ENCODE data around the gene DTNB. TPM values are rescaled to one million over a fixed set of nuclear protein-coding genes. Genes with fewer than 3 reads are reported as not detected.
"Not testable (repeated sequence)": the region's sequence is repeated elsewhere in the genome, so short reads cannot be mapped to it uniquely, and the experiment has no call there.

DTNB gene
- total RNA-seq, 1 donor, result 18.3 TPM

DNA sequence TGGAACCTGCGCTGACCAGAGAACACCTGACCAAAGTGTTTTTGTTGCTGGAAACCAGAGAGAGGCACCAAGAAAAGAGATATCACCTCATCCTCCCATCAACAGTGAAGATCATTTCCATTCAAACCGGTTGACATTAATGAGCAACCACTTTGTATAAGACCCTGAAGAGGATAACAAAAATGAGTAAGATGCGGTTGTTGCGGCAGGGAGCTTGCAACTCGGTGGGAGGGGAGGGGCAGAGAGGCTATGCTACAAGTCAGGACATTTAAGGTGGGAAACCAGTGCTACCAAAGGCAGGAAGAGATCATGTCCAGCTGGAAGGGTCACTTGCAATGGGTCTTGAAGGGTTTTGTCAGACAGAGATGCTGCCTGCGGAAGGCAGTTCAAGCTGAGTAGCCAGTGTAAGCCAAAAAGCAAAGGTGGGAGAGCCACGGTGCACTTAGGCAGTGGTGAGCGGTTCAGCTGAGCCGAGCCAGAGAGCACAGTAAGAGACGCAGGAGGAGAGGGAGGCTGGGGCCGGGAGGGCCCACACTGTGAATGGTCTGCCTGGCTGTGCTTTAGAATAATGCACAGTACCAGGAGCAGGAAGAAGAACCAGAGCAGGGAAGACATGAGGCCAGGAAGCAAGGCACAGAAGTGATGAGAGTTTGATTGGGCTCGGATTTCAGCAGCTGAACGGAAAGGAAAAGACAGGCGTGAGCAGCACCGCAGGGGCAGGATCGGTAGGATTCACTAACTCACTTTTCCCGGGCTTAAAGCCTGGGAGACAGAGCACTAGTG is 24.4 kb upstream of the DTNB start:
- Histone ChIP-seq H3K27me3 (ENCODE audit: insufficient read depth, low read length) (no peaks in the 10 kb centered on the region), H3K4me3 (ENCODE audit: low read length) (no peak overlapping the region), H3K9me3 (ENCODE audit: low read depth, low read length) (no peaks in the 10 kb centered on the region), H3K4me1 (ENCODE audit: insufficient read depth, low read length) (no peaks in the 10 kb centered on the region)

DNA sequence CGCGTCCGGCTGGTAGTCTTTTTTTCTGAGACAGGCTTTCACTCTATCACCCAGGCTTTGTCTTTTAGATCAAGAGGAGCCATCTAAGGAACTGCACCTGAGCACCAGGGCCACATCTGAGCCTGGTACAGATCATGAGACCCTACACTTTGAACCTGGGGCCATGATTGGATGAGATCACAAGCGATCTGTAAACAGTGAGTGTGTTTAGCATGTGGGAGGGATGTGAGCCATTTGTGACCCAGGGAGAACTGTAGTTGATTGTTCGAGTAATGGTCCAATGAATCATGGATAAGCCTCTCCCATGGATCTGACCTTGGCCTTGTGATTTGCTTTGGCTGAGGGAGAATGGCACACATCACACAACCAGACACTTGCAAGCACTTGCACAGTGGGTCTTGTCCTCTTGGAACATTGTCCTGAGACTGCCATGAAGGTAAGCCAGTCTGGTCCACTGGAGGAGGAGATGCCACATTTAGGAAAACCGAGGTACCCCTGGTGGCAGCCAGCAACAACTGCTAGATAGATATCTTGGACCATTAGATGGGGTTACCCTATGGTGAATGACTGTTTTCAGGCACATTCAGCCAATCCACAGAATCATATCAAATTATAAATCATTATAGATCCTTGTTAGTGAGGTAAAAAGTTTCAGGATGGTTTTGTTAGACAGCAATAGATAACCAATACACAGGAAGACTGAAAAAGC is 19.5 kb upstream of the DTNB start:
- no peaks in the 10 kb centered on the region for H3K4me1 ChIP-seq (ENCODE audit: insufficient read depth, low read length)
- H3K27me3 ChIP-seq (ENCODE audit: insufficient read depth, low read length), result no peaks in the 10 kb centered on the region
- H3K4me3 ChIP-seq (ENCODE audit: low read length), result no peak overlapping the region
- H3K9me3 ChIP-seq (ENCODE audit: low read depth, low read length), result no peaks in the 10 kb centered on the region

DNA sequence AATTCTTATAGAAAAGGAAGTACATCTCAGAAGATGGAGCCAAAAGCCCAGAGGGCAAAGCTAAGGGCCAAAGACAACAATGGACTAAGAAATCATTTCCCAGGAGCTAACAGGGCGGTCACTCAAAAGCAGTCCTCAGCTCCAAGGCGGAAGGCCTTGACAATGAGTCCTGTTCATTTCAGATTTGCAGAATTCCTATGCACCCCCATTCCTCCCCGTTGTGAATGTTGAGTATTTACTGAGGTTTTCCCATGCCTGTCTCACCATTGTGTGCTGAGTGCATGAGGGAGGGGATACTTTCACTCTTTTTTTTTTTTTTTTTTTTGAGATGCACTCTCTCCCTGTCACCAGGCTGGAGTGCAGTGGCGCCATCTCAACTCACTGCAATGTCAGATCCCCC is 18.8 kb upstream of the DTNB start:
- Histone ChIP-seq H3K4me3 (ENCODE audit: low read length) (no peak overlapping the region), H3K27me3 (ENCODE audit: insufficient read depth, low read length) (no peaks in the 10 kb centered on the region), H3K4me1 (ENCODE audit: insufficient read depth, low read length) (no peaks in the 10 kb centered on the region), H3K9me3 (ENCODE audit: low read depth, low read length) (no peaks in the 10 kb centered on the region)

DNA sequence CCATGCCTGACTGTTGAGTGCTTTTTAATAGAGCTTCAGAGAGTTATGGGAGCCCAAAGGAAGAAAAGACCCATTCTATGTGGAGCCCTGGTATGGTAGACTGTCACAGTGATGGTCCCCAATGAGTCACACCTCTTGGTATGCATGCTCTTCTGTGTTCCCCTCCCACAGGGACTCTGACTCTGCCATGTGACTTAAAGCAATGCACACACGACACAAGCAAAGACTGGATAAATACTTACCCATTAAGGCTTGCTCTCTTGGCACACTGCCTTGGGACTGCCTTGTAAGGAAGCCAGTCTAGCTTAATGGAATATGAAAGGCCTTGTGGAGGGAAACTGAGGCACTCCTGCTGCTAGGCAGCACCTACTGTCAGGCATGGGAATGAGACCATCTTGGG is 16.7 kb upstream of the DTNB start:
- H3K27me3 ChIP-seq (ENCODE audit: insufficient read depth, low read length), result no peaks in the 10 kb centered on the region
- no peak overlapping the region for H3K4me3 ChIP-seq (ENCODE audit: low read length)

DNA sequence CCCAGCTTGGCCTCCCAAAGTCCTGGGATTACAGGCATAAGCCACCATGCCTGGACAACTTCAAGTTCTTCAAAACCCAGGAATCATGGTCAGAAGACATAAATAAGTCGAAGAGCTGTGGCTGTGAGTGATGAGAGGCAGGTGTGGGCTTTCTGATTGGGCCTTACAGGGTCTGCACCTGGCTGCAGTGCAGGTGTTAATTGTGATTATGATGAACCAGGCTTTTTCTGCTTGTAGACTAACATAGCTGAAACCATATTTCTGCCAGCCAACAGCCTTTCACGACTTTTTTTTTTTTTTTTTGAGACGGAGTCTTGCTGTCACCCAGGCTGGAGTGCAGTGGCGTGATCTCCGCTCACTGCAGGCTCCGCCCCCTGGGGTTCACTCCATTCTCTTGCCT is 14.9 kb upstream of the DTNB start:
- no peaks in the 10 kb centered on the region for H3K27me3 ChIP-seq (ENCODE audit: insufficient read depth, low read length)

More for the DNA sequence above, 16.7 kb upstream of the DTNB start:
- no peaks in the 10 kb centered on the region for H3K9me3 ChIP-seq (ENCODE audit: low read depth, low read length)
- H3K4me1 ChIP-seq (ENCODE audit: insufficient read depth, low read length), result no peaks in the 10 kb centered on the region

DNA sequence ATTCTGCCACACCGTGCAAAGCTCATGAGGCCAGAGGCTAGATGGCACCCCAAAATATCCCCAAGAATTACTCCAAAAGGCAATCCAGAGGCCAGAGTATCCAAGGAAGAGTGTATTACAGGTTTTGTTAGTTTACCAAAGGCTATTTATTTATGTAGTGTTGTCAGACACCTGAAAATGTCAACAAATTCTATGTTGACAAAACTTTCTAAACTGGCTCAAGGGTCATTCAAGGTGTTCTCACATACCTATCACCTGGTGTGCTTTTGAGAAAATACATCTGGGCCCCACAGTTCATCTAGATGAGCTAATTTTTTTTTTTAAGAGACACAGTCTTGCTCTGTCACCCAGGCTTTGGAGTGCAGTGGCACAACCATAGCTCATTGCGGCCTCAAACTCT is 12.4 kb upstream of the DTNB start:
- Histone ChIP-seq H3K27me3 (ENCODE audit: insufficient read depth, low read length) (no peaks in the 10 kb centered on the region), H3K9me3 (ENCODE audit: low read depth, low read length) (no peaks in the 10 kb centered on the region), H3K4me1 (ENCODE audit: insufficient read depth, low read length) (no peaks in the 10 kb centered on the region), H3K4me3 (ENCODE audit: low read length) (no peak overlapping the region)

More for the DNA sequence above, 14.9 kb upstream of the DTNB start:
- H3K4me1 ChIP-seq (ENCODE audit: insufficient read depth, low read length), result no peaks in the 10 kb centered on the region
- no peak overlapping the region for H3K4me3 ChIP-seq (ENCODE audit: low read length)
- no peaks in the 10 kb centered on the region for H3K9me3 ChIP-seq (ENCODE audit: low read depth, low read length)

DNA sequence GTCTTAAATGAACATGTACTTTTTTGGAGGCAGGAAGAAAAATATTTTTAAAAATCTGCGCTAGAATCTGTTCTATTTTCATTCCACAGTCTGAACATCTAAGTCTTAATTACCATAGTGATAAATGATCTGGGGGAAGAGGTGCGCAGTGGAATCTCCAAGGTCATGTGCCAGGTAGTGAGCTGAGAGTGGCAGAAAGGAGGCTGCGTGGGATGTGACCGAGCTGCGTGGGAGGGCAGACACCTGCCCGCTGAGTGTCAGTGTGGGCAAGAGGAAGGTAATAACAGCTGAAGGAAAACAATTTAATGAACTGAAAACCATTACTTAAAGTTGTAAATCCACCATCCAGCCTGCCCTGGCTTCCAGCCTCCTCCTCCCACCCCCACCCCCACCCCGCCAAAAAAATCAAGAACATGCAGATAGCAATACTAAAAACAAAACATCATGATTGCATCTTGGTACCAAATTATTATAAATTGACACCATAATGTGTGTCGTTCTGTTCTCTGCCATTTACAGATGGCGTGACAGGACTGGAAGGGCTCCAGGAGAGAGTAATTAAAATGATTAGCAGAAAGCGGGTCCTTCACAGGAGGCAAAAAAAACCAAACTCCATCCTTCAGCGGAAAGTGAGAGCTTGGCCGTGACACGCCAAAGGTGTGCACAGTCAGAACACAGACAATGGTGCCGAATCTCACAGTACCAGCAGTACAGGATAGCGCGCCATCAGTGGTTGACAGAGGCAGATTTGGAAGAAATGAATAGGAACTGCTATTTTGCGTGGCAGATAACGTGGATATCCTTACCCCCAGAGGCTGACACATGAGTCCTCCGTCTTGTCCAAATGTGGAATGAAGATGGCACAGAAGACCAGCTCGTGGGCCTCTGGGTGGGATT is 11.4 kb upstream of the DTNB start:
- Histone ChIP-seq H3K27me3 (ENCODE audit: insufficient read depth, low read length) (no peaks in the 10 kb centered on the region), H3K4me1 (ENCODE audit: insufficient read depth, low read length) (no peaks in the 10 kb centered on the region), H3K9me3 (ENCODE audit: low read depth, low read length) (no peaks in the 10 kb centered on the region), H3K4me3 (ENCODE audit: low read length) (no peak overlapping the region)

DNA sequence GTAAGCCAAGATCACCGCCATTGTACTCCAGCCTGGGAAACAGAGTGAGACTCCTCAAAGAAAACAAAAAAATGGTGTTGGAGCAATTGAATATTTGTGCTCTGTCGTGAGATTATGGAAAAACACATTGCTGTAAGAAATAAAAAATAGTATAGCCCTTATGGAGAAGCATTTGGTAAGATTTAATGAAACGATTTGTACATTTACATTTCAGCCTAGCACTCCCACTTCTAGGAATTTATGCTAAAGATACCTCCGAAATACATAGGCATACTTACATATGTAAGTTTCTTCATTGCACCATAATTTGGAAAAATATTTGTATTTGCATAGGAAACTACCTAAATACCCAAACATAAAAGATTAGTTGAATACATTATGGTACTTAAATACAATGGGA is 8.7 kb upstream of the DTNB start:
- H3K4me1 ChIP-seq (ENCODE audit: insufficient read depth, low read length), result no peaks in the 10 kb centered on the region
- H3K27me3 ChIP-seq (ENCODE audit: insufficient read depth, low read length), result no peaks in the 10 kb centered on the region
- H3K9me3 ChIP-seq (ENCODE audit: low read depth, low read length), result no peaks in the 10 kb centered on the region
- no peak overlapping the region for H3K4me3 ChIP-seq (ENCODE audit: low read length)

DNA sequence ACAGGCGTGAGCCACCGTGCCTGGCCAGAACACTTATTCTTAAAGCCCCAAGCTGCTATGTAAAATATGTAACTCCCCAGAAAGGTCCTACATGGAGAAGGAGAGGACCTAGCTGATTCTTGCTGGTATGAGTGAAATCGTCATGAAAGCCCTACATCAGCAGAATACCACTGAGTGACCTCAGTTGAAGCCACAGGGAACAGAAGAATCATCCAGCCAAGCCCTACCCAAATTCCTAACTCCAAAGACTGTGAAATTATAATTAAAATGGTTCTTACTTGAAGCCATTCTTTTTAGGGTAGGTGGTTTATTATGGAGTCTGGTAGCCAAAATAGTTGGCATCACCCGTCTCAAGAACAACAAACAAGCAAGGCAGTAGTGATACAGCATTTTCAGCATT is 4.5 kb upstream of the DTNB start:
- Histone ChIP-seq H3K4me1 (ENCODE audit: insufficient read depth, low read length) (peaks cover 8% of the 10 kb centered on the region), H3K9me3 (ENCODE audit: low read depth, low read length) (no peaks in the 10 kb centered on the region), H3K4me3 (ENCODE audit: low read length) (no peak overlapping the region), H3K27me3 (ENCODE audit: insufficient read depth, low read length) (no peaks in the 10 kb centered on the region)

DNA sequence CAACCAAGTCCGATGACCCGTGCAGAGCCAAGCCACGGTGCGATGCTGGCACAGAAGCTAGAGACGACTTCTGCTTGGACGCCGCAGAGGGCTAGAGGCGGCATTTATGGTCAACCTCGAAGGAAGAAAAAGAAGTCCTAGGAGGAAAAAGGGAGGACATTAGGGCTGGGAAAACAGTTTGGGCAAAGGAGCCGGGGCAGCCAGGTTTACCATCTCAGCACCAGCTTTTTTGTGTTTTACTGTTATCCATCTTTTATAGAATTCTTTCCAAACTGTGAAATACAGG is 643 bp upstream of the DTNB start:
- Histone ChIP-seq H3K9me3 (ENCODE audit: low read depth, low read length) (no peaks in the 10 kb centered on the region), H3K4me3 (ENCODE audit: low read length) (peak overlapping the region; percentile 58)

DNA sequence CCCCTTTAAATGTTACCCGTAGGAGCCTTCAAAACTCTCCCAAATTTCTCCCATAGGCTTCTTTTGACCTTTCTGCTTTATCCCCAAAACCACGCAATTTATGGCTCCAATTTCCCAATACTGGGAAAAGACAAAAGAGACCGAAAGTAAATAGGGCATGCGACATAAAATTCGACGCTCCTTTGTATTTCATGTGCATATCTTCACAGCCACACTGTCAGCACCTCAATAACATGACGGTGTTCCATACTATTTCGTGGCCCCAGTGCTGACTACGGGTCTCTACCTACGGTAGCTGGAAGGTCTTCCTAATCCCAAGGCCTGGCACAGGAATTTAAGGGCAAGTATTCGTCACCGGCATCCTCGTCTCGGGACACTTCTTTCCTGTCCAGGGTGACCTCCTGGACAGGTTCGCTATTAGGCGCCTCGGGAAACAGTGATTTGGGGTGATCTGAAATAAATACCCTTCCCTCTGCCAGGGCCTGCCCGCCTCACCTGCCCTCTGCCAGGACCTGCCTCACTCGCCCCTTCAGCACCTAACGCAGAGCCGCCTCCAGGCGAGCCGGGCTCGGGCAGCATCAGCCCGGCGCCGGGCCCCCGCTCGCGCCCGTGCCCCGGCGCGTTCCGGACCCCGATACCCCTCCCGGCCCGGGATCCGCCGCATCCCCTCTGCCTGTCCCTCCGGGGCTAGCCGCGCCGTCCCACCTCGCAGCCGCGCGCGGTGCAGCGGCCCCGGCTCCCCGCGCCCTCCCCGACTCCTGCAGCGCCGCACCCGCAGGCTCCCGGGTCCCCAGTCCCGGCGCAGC is 680 bp downstream of the DTNB start:
- peaks cover 22% of the 10 kb centered on the region for H3K4me1 ChIP-seq (ENCODE audit: insufficient read depth, low read length)
- H3K4me3 ChIP-seq (ENCODE audit: low read length), result peak overlapping the region; percentile 82
- no peaks in the 10 kb centered on the region for H3K27me3 ChIP-seq (ENCODE audit: insufficient read depth, low read length)
- H3K9me3 ChIP-seq (ENCODE audit: low read depth, low read length), result no peaks in the 10 kb centered on the region

More for the DNA sequence above, 643 bp upstream of the DTNB start:
- peaks cover 22% of the 10 kb centered on the region for H3K4me1 ChIP-seq (ENCODE audit: insufficient read depth, low read length)
- H3K27me3 ChIP-seq (ENCODE audit: insufficient read depth, low read length), result no peaks in the 10 kb centered on the region

DNA sequence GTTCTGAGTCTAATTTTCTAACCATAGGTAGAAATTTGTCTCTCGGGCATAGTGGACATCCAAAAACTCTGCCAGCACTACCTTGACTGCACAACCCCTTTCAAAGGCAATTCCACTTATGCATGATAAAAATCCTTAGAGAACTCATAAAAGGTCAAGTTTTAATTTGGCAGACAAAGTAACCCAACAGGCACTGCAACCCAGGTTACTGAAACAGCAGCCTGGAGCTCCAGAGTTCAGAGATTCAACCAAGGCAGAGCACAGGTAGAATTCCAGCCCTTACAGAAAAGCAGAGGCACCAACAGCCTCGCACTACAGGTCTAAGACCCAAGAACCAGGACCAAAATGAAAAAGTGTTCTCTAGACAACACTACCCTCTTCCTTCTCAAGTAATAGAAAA is 1.8 kb downstream of the DTNB start:
- Histone ChIP-seq H3K9me3 (ENCODE audit: low read depth, low read length) (no peaks in the 10 kb centered on the region), H3K4me3 (ENCODE audit: low read length) (no peak overlapping the region), H3K27me3 (ENCODE audit: insufficient read depth, low read length) (no peaks in the 10 kb centered on the region), H3K4me1 (ENCODE audit: insufficient read depth, low read length) (peaks cover 22% of the 10 kb centered on the region)

DNA sequence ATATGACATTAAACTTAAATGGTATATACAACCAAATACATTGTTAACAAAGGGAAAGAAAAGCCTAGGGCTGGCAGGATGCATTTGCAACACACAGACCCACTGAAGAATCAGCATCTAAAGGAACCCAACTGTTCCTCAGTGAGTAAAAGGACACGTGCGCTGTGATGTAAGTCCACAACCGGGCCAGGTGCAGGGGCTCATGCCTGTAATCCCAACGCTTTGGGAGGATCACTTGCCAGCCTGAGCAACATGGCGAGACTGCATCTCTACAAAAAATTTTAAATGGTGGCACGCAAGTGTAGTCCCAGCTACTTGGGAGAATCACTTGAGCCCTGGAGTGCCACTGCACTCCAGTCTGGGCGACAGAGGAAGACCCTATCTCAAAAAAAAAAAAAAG is 3.9 kb downstream of the DTNB start:
- Histone ChIP-seq H3K27me3 (ENCODE audit: insufficient read depth, low read length) (no peaks in the 10 kb centered on the region), H3K4me3 (ENCODE audit: low read length) (no peak overlapping the region), H3K9me3 (ENCODE audit: low read depth, low read length) (no peaks in the 10 kb centered on the region), H3K4me1 (ENCODE audit: insufficient read depth, low read length) (peaks cover 25% of the 10 kb centered on the region)

DNA sequence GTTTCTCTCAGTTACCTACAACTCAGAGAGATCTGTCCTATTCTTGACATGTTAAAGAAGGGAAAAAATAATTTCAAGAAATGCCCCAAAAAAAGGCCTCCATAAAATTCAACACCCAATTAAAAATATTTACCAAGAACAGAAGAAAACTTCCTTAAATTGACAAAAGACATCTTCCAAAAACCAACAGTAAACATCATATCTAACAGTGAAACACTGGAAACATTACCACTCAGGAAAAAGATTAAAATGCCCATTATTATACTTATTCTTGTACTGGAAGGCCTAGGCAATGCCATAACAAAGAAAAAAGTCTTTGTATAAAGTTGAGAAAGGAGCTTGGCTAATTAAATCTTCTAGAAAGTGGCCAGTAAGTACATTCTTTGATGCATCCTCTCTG is 7.2 kb downstream of the DTNB start:
- H3K27me3 ChIP-seq (ENCODE audit: insufficient read depth, low read length), result no peaks in the 10 kb centered on the region
- H3K4me3 ChIP-seq (ENCODE audit: low read length), result no peak overlapping the region
- no peaks in the 10 kb centered on the region for H3K9me3 ChIP-seq (ENCODE audit: low read depth, low read length)
- H3K4me1 ChIP-seq (ENCODE audit: insufficient read depth, low read length), result peaks cover 4% of the 10 kb centered on the region

DNA sequence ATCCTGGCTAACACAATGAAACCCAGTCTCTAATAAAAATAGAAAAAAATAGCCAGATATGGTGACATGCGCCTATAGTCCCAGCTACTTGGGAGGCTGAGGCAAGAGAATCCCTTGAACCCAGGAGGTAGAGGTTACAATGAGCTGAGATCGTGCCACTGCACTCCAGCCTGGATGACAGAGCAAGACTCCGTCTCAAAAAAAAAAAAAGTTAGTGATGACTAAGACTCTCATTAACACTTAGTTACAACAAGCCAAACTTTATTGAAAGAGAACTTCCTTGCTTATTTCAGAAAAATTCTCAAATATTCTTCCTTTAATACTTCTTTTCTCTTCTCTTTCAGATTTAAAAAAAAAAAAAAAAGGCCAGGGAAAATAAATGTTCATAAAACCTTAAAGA is 7.9 kb downstream of the DTNB start:
- not testable (repeated sequence) for H3K27me3 ChIP-seq (ENCODE audit: insufficient read depth, low read length); H3K4me3 ChIP-seq (ENCODE audit: low read length); H3K4me1 ChIP-seq (ENCODE audit: insufficient read depth, low read length); H3K9me3 ChIP-seq (ENCODE audit: low read depth, low read length)
